IMR-90 (cell line): ENCODE data around the gene LAMA4. TPM values are rescaled to one million over a fixed set of nuclear protein-coding genes. Genes with fewer than 3 reads are reported as not detected.
A peak's percentile ranks its signal among the peaks of the same experiment; 100 is the strongest.

Experiments used
- ATAC-seq: fragments of 200-7000 bp; cut with Tn5 transposase; 2 replicates; pipeline ENCODE4 v1.9.1; 2020; ENCODE audit warnings: low read depth, mild to moderate bottlenecking, moderate library complexity
- BruUV-seq: library from RNA; stranded (reverse); fragments of 400-500 nt; replicated peaks from 2 replicates; lab custom pipeline; 2021; lab: Mats Ljungman, UMichigan
- CTCF ChIA-PET: fragments of 300-600 bp; formaldehyde crosslinking; extraction: SDS; loops from one replicate; lab custom pipeline; 2021; ENCODE audit warnings: antibody characterized with exemption; lab: Yijun Ruan, JAX
- POLR2A ChIA-PET: fragments of 300-600 bp; sonication (Branson Sonifier 250); formaldehyde crosslinking; loops from one replicate; lab custom pipeline; 2022; ENCODE audit warnings: antibody characterized with exemption; ENCODE audit not compliant: unreplicated experiment; lab: Charles Lee
- DNase-seq: peaks from one replicate; pipeline ENCODE4 v3.0.0; 2013
- H2AFZ ChIP-seq: replicated peaks from 2 replicates; pipeline ENCODE3; 2013; ENCODE audit warnings: low read length, mild to moderate bottlenecking; ENCODE audit not compliant: poor library complexity
- H2AK5ac ChIP-seq: 2 replicates; pipeline ENCODE4 v1.6.1; 2013; ENCODE audit warnings: low read depth, low read length, inconsistent platforms
- H2AK9ac ChIP-seq: replicated peaks from 2 replicates; pipeline ENCODE3; 2013; ENCODE audit warnings: mild to moderate bottlenecking, low read depth, low read length, moderate library complexity; ENCODE audit not compliant: poor library complexity
- H2BK120ac ChIP-seq: 2 replicates; pipeline ENCODE4 v1.6.1; 2013; ENCODE audit warnings: low read depth, low read length, inconsistent platforms
- H2BK15ac ChIP-seq: 3 replicates; pipeline ENCODE4 v1.6.1; 2013; ENCODE audit warnings: low read depth, low read length, inconsistent platforms
- H2BK20ac ChIP-seq: 2 replicates; pipeline ENCODE4 v1.6.1; 2013; ENCODE audit warnings: low read depth, mild to moderate bottlenecking, inconsistent platforms, low read length, moderate library complexity
- H2BK5ac ChIP-seq: 2 replicates; pipeline ENCODE4 v1.6.1; 2013; ENCODE audit warnings: mild to moderate bottlenecking, low read depth, low read length, inconsistent platforms; ENCODE audit not compliant: poor library complexity, severe bottlenecking
- H3K14ac ChIP-seq: replicated peaks from 2 replicates; pipeline ENCODE4 v1.6.1; 2013; ENCODE audit warnings: low read depth, low read length, inconsistent platforms
- H3K18ac ChIP-seq: 2 replicates; pipeline ENCODE4 v1.6.1; 2013; ENCODE audit warnings: low read depth, low read length, control low read depth
- H3K23ac ChIP-seq: 2 replicates; pipeline ENCODE4 v1.6.1; 2013; ENCODE audit warnings: low read depth, low read length, inconsistent platforms
- H3K27ac ChIP-seq: 2 replicates; pipeline ENCODE4 v1.5.1; 2013; ENCODE audit warnings: mild to moderate bottlenecking, control low read depth, low read length; ENCODE audit not compliant: insufficient read depth
- H3K27me3 ChIP-seq: 2 replicates; pipeline ENCODE4 v1.6.1; 2013; ENCODE audit warnings: low read length; ENCODE audit not compliant: control insufficient read depth, insufficient read depth
- H3K36me3 ChIP-seq: 2 replicates; pipeline ENCODE4 v1.6.1; 2013; ENCODE audit warnings: low read length, mixed read lengths; ENCODE audit not compliant: control insufficient read depth, insufficient read depth
- H3K4ac ChIP-seq: 2 replicates; pipeline ENCODE4 v1.6.1; 2013; ENCODE audit warnings: low read depth, low read length, inconsistent platforms
- H3K4me1 ChIP-seq: 2 replicates; pipeline ENCODE4 v1.6.1; 2013; ENCODE audit warnings: low read length, mixed read lengths; ENCODE audit not compliant: control insufficient read depth, insufficient read depth
- H3K4me2 ChIP-seq: 2 replicates; pipeline ENCODE4 v1.6.1; 2013; ENCODE audit warnings: low read depth, mild to moderate bottlenecking, control low read depth, low read length, moderate library complexity
- H3K4me3 ChIP-seq: 2 replicates; pipeline ENCODE4 v1.5.1; 2013; ENCODE audit warnings: low read depth, mild to moderate bottlenecking, control low read depth, low read length, moderate library complexity; ENCODE audit not compliant: insufficient read depth
- H3K56ac ChIP-seq: 2 replicates; pipeline ENCODE4 v1.6.1; 2013; ENCODE audit warnings: low read length, inconsistent platforms; ENCODE audit not compliant: insufficient read depth; ENCODE audit errors: extremely low read depth
- H3K79me1 ChIP-seq, 2 experiments: 2 replicates each; pipeline ENCODE4 v1.6.1; 2013; ENCODE audit warnings: low read length in 2 of 2, inconsistent platforms in 1 of 2, low read depth in 1 of 2
- H3K9ac ChIP-seq: 2 replicates; pipeline ENCODE4 v1.6.1; 2013; ENCODE audit warnings: low read depth, low read length, control low read depth
- H3K9me1 ChIP-seq: 2 replicates; pipeline ENCODE4 v1.6.1; 2013; ENCODE audit warnings: low read length, inconsistent platforms; ENCODE audit not compliant: insufficient read depth
- H3K9me3 ChIP-seq: 2 replicates; pipeline ENCODE4 v1.6.1; 2013; ENCODE audit warnings: low read length; ENCODE audit not compliant: control insufficient read depth, insufficient read depth
- H4K20me1 ChIP-seq: 2 replicates; pipeline ENCODE4 v1.6.1; 2013; ENCODE audit warnings: low read length, inconsistent platforms; ENCODE audit not compliant: insufficient read depth
- H4K5ac ChIP-seq: 2 replicates; pipeline ENCODE4 v1.6.1; 2013; ENCODE audit warnings: mild to moderate bottlenecking, low read depth, low read length, control low read depth
- H4K8ac ChIP-seq, 2 experiments: 2 replicates each; pipeline ENCODE4 v1.6.1; 2013; ENCODE audit warnings: low read depth in 2 of 2, low read length in 2 of 2, control low read depth in 1 of 2, inconsistent platforms in 1 of 2
- H4K91ac ChIP-seq: 2 replicates; pipeline ENCODE4 v1.6.1; 2013; ENCODE audit warnings: low read depth, low read length, inconsistent platforms; ENCODE audit not compliant: insufficient read depth
- CEBPB ChIP-seq: IDR thresholded peaks from 2 replicates; pipeline ENCODE4 v1.6.1; 2012; ENCODE audit warnings: low read depth, low read length, improper control_type of control experiment
- CHD1 ChIP-seq: IDR thresholded peaks from 2 replicates; pipeline ENCODE4 v1.6.1; 2012; ENCODE audit warnings: low read depth, low read length, improper control_type of control experiment
- CTCF ChIP-seq: conservative IDR thresholded peaks from 2 replicates; pipeline ENCODE4 v1.5.1; 2012; ENCODE audit warnings: mild to moderate bottlenecking, low read depth, low read length, improper control_type of control experiment
- FOS ChIP-seq: fragments of 150-350 bp; IDR thresholded peaks from 2 replicates; pipeline ENCODE4 v1.6.1; 2016; ENCODE audit warnings: low read depth, low read length
- MAFK ChIP-seq: IDR thresholded peaks from 2 replicates; pipeline ENCODE4 v1.6.1; 2012; ENCODE audit warnings: low read depth, low read length, improper control_type of control experiment
- MAZ ChIP-seq: IDR thresholded peaks from 2 replicates; pipeline ENCODE4 v1.6.1; 2012; ENCODE audit warnings: low read depth, mild to moderate bottlenecking, low read length, improper control_type of control experiment, moderate library complexity, borderline replicate concordance
- MXI1 ChIP-seq: IDR thresholded peaks from 2 replicates; pipeline ENCODE4 v1.6.1; 2012; ENCODE audit warnings: low read depth, mild to moderate bottlenecking, low read length, moderate library complexity, borderline replicate concordance
- NFE2L2 ChIP-seq: fragments of 150-350 bp; IDR thresholded peaks from 2 replicates; pipeline ENCODE4 v1.6.1; 2016; ENCODE audit warnings: low read depth, mild to moderate bottlenecking, low read length
- POLR2A ChIP-seq: IDR thresholded peaks from 2 replicates; pipeline ENCODE4 v1.6.1; 2012; ENCODE audit warnings: mild to moderate bottlenecking, low read depth, low read length
- RAD21 ChIP-seq: IDR thresholded peaks from 2 replicates; pipeline ENCODE4 v1.6.1; 2012; ENCODE audit warnings: low read length, improper control_type of control experiment
- RCOR1 ChIP-seq: IDR thresholded peaks from 2 replicates; pipeline ENCODE4 v1.6.1; 2012; ENCODE audit warnings: mild to moderate bottlenecking, low read length, improper control_type of control experiment; ENCODE audit not compliant: insufficient replicate concordance
- RFX5 ChIP-seq: IDR thresholded peaks from 2 replicates; pipeline ENCODE4 v1.8.0; 2012; ENCODE audit warnings: low read depth, mild to moderate bottlenecking, low read length, moderate library complexity
- SMC3 ChIP-seq: fragments of 150-350 bp; IDR thresholded peaks from 2 replicates; pipeline ENCODE4 v1.6.1; 2016; ENCODE audit warnings: low read depth, mild to moderate bottlenecking, antibody characterized with exemption, low read length, moderate library complexity
- WGBS, 2 experiments: methylation state at CpG; one replicate each; pipeline versions ENCODE4 v1.1.5 to v1.1.7; 2013; ENCODE audit warnings: missing lambda C conversion rate in 2 of 2; ENCODE audit not compliant: insufficient read length in 1 of 2; ENCODE audit errors: extremely low coverage in 2 of 2; 5-methylcytosine and 5-hydroxymethylcytosine counted together
- dilution Hi-C: fragments of 300-500 bp; cut with HindIII; formaldehyde crosslinking; loops from one replicate; pipeline ENCODE4 v1.14.3; 2018; ENCODE audit warnings: low sequenced_read_pairs; ENCODE audit not compliant: unreplicated experiment
- in situ Hi-C: fragments of 300-500 bp; cut with MboI; formaldehyde crosslinking; loops from 3 replicates; pipeline ENCODE4 v1.14.3; 2019; ENCODE audit warnings: low sequenced_read_pairs, inconsistent platforms, mixed read lengths
- intact Hi-C: fragments of 100-400 bp; cut with micrococcal nuclease; formaldehyde crosslinking; loops from 2 replicates; pipeline ENCODE4 v1.10.0; 2022
- polyA plus RNA-seq, 3 experiments: library from polyadenylated mRNA; depleted of rRNA; stranded (reverse); fragments of >200 nt; gene quantifications; 2 replicates each; pipeline ENCODE4 v1.2.3, GENCODE V29; 2012; ENCODE audit warnings: low replicate concordance in 1 of 3
- total RNA-seq: library from RNA; depleted of rRNA; stranded (reverse); fragments of >200 nt; gene quantifications from 2 replicates; pipeline ENCODE4 v1.2.3, GENCODE V29; 2012
- TF ChIP-seq, protein P1 (sequence below): fragments of 150-350 bp; IDR thresholded peaks from 2 replicates; pipeline ENCODE4 v1.6.1; 2017; ENCODE audit warnings: mild to moderate bottlenecking, antibody characterized with exemption, low read length, low read depth
- TF ChIP-seq, protein P2 (sequence below): fragments of 150-350 bp; IDR thresholded peaks from 2 replicates; pipeline ENCODE4 v1.6.1; 2016; ENCODE audit warnings: low read depth, mild to moderate bottlenecking, low read length, moderate library complexity, borderline replicate concordance

Gene LAMA4
- total and polyA plus RNA-seq, 2 of the 4 experiments (the other 2 are of a cell fraction): 33.9 to 35.8 TPM

DNA sequence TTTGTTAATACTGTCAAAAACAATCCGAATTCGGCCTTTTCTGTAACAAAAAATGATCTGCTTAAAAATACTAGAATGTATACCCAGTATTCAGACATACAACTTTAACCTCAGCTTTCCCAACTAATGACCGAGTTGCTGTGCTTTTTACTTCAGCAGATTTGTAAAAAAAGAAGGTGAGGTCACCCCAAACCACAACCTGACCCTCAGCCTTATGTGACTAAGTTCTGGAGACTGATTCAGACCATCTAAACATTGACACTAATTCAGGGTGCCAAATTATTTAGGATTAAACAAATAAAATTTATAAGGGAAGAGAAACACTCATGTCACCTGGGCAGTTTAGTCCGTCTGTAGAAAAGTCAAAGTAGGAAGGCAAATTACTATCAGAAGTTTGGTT, 192.8 kb downstream of the LAMA4 start:
- in situ Hi-C loops: no loop called here

More for the DNA sequence above, 192.8 kb downstream of the LAMA4 start:
- Histone ChIP-seq H4K5ac (no peak overlapping the region), H3K9me1 (no peaks in the 10 kb centered on the region), H2BK20ac (no peak overlapping the region), H3K9ac (no peak overlapping the region), H3K79me1 (no peaks in the 10 kb centered on the region), H4K8ac (no peak overlapping the region), H3K4me3 (no peak overlapping the region), H2BK120ac (no peak overlapping the region), H2AFZ (no peak overlapping the region), H4K91ac (no peak overlapping the region), H3K9me3 (no peaks in the 10 kb centered on the region), H4K20me1 (no peaks in the 10 kb centered on the region), H2AK9ac (no peak overlapping the region), H2BK15ac (no peak overlapping the region), H3K4me2 (no peak overlapping the region), H3K4me1 (peaks cover 4% of the 10 kb centered on the region), H2BK5ac (no peak overlapping the region), H3K56ac (no peak overlapping the region), H2AK5ac (no peak overlapping the region), H3K4ac (no peak overlapping the region), H3K23ac (no peak overlapping the region), H3K27ac (no peak overlapping the region), H3K27me3 (peaks cover 14% of the 10 kb centered on the region), H3K14ac (no peak overlapping the region), H3K18ac (no peak overlapping the region), H3K36me3 (no peaks in the 10 kb centered on the region)
- dilution Hi-C loops (no loop called here), intact Hi-C loops (no loop called here)
- no TSS peak for BruUV-seq
- TF ChIP-seq, protein P1, sequence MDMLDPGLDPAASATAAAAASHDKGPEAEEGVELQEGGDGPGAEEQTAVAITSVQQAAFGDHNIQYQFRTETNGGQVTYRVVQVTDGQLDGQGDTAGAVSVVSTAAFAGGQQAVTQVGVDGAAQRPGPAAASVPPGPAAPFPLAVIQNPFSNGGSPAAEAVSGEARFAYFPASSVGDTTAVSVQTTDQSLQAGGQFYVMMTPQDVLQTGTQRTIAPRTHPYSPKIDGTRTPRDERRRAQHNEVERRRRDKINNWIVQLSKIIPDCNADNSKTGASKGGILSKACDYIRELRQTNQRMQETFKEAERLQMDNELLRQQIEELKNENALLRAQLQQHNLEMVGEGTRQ: no peak
- TF ChIP-seq MXI1: no peak
- no peak for TF ChIP-seq FOS
- TF ChIP-seq RFX5: no peak
- TF ChIP-seq, protein P2, sequence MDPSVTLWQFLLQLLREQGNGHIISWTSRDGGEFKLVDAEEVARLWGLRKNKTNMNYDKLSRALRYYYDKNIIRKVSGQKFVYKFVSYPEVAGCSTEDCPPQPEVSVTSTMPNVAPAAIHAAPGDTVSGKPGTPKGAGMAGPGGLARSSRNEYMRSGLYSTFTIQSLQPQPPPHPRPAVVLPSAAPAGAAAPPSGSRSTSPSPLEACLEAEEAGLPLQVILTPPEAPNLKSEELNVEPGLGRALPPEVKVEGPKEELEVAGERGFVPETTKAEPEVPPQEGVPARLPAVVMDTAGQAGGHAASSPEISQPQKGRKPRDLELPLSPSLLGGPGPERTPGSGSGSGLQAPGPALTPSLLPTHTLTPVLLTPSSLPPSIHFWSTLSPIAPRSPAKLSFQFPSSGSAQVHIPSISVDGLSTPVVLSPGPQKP: no peak
- no peak for TF ChIP-seq CHD1
- TF ChIP-seq MAFK: no peak
- TF ChIP-seq POLR2A: no peak
- no peak for TF ChIP-seq SMC3
- no peak for TF ChIP-seq MAZ
- TF ChIP-seq RAD21: no peak
- no peak for TF ChIP-seq RCOR1
- TF ChIP-seq CEBPB: no peak
- TF ChIP-seq NFE2L2: no peak
- TF ChIP-seq CTCF: no peak
- DNase-seq (peak; percentile 70), ATAC-seq (no peak)
- ChIA-PET POLR2A (interaction anchor here (0.6 kb wide), 1 partner anchor 292 kb away, joined by 4 read pairs; no protein-coding TSS in a partner anchor), CTCF (no interaction called here)
- WGBS, 2 experiments: 100% methylated on average over 1 of the region's 4 CpGs; no CpG with 5 or more reads in 1 of the 2 experiments
